SK-N-SH treated with all-trans-retinoic acid at 6 μM for 48 hours (cell line): ENCODE measurements around the gene YPEL4.

Experiments used
- ATAC-seq: fragments of 200-7000 bp; cut with Tn5 transposase; 3 replicates; pipeline ENCODE4 v1.9.1; 2020; ENCODE audit warnings: mild to moderate bottlenecking, moderate library complexity
- ARNTL ChIP-seq: fragments of 450-650 bp; formaldehyde crosslinking; IDR thresholded peaks from 2 replicates; pipeline ENCODE4 v1.5.0; 2020; ENCODE audit warnings: low read depth, mild to moderate bottlenecking, moderate library complexity, borderline replicate concordance
- BACH2 ChIP-seq: fragments of 250-450 bp; sonication (Bioruptor Pico); IDR thresholded peaks from 2 replicates; pipeline ENCODE4 v1.9.0; 2021; ENCODE audit warnings: mild to moderate bottlenecking, borderline replicate concordance
- CSDC2 ChIP-seq: fragments of 250-450 bp; sonication (Bioruptor Pico); IDR thresholded peaks from 2 replicates; pipeline ENCODE4 v1.5.0; 2020; ENCODE audit warnings: mild to moderate bottlenecking, moderate library complexity
- CSRNP3 ChIP-seq: fragments of 250-450 bp; sonication (Bioruptor Pico); IDR thresholded peaks from 2 replicates; pipeline ENCODE4 v1.5.1; 2021; ENCODE audit warnings: mild to moderate bottlenecking, moderate library complexity
- ESRRG ChIP-seq: fragments of 250-450 bp; sonication (Bioruptor Pico); IDR thresholded peaks from 2 replicates; pipeline ENCODE4 v1.6.1; 2021; ENCODE audit warnings: mild to moderate bottlenecking
- GLIS3 ChIP-seq: fragments of 250-450 bp; sonication (Bioruptor Pico); IDR thresholded peaks from 2 replicates; pipeline ENCODE4 v1.5.0; 2020; ENCODE audit warnings: mild to moderate bottlenecking, moderate library complexity
- ISL1 ChIP-seq: fragments of 250-450 bp; sonication (Bioruptor Pico); IDR thresholded peaks from 2 replicates; pipeline ENCODE4 v2.1.2; 2022; ENCODE audit warnings: mild to moderate bottlenecking, moderate library complexity
- OSR1 ChIP-seq: fragments of 250-450 bp; sonication (Bioruptor Pico); IDR thresholded peaks from 2 replicates; pipeline ENCODE4 v1.8.0; 2022; ENCODE audit warnings: moderate library complexity, mild to moderate bottlenecking, inconsistent platforms
- PATZ1 ChIP-seq: fragments of 250-450 bp; sonication (Bioruptor Pico); IDR thresholded peaks from 2 replicates; pipeline ENCODE4 v1.8.0; 2020; ENCODE audit warnings: mild to moderate bottlenecking, moderate library complexity, borderline replicate concordance
- POU6F1 ChIP-seq: fragments of 250-450 bp; sonication (Bioruptor Pico); IDR thresholded peaks from 2 replicates; pipeline ENCODE4 v1.8.0; 2021; ENCODE audit warnings: low read depth, mild to moderate bottlenecking, moderate library complexity, borderline replicate concordance
- PPARA ChIP-seq: fragments of 250-450 bp; sonication (Bioruptor Pico); IDR thresholded peaks from 2 replicates; pipeline ENCODE4 v1.5.0; 2020; ENCODE audit warnings: mild to moderate bottlenecking, borderline replicate concordance
- RARB ChIP-seq: fragments of 250-450 bp; sonication (Bioruptor Pico); IDR thresholded peaks from 2 replicates; pipeline ENCODE4 v1.8.0; 2021; ENCODE audit warnings: mild to moderate bottlenecking, moderate library complexity
- SNAI2 ChIP-seq: fragments of 250-450 bp; sonication (Bioruptor Pico); IDR thresholded peaks from 2 replicates; pipeline ENCODE4 v1.5.0; 2020; ENCODE audit warnings: mild to moderate bottlenecking, moderate library complexity
- TCF4 ChIP-seq: fragments of 250-450 bp; sonication (Bioruptor Pico); IDR thresholded peaks from 2 replicates; pipeline ENCODE4 v1.8.0; 2021; ENCODE audit warnings: mild to moderate bottlenecking, moderate library complexity, borderline replicate concordance
- TOX ChIP-seq: fragments of 250-450 bp; sonication (Bioruptor Pico); IDR thresholded peaks from 2 replicates; pipeline ENCODE4 v1.8.0; 2021; ENCODE audit warnings: mild to moderate bottlenecking, moderate library complexity, borderline replicate concordance
- TSHZ2 ChIP-seq: fragments of 250-450 bp; sonication (Bioruptor Pico); IDR thresholded peaks from 2 replicates; pipeline ENCODE4 v1.5.0; 2020; ENCODE audit warnings: mild to moderate bottlenecking, moderate library complexity
- ZFP3 ChIP-seq: fragments of 250-450 bp; sonication (Bioruptor Pico); IDR thresholded peaks from 2 replicates; pipeline ENCODE4 v1.5.0; 2020; ENCODE audit warnings: mild to moderate bottlenecking, moderate library complexity
- ZFP30 ChIP-seq: fragments of 450-650 bp; formaldehyde crosslinking; IDR thresholded peaks from 2 replicates; pipeline ENCODE4 v1.5.0; 2022; ENCODE audit warnings: mild to moderate bottlenecking, moderate library complexity
- ZNF565 ChIP-seq: fragments of 450-650 bp; formaldehyde crosslinking; conservative IDR thresholded peaks from 2 replicates; pipeline ENCODE4 v1.5.0; 2020; ENCODE audit warnings: low read depth, mild to moderate bottlenecking, moderate library complexity
- ZNF70 ChIP-seq: fragments of 450-650 bp; formaldehyde crosslinking; IDR thresholded peaks from 2 replicates; pipeline ENCODE4 v1.5.0; 2020; ENCODE audit warnings: mild to moderate bottlenecking, moderate library complexity

The YPEL4 gene

GRCh38 chr11:57644748-57645688, 4.7 kb downstream of the YPEL4 start (continued):
- TF ChIP-seq POU6F1: no peak
- no peak for TF ChIP-seq BACH2 (CRISPR knock-in tag)
- TF ChIP-seq, all 23 proteins: peak for 0

- ATAC-seq: no peak
- TF ChIP-seq GLIS3 (CRISPR knock-in tag): no peak
- TF ChIP-seq ESRRG (CRISPR knock-in tag): no peak
- TF ChIP-seq ZNF70 (CRISPR knock-in tag): no peak
- TF ChIP-seq POU6F1: no peak
- TF ChIP-seq ZFP3 (CRISPR knock-in tag): no peak
- TF ChIP-seq ZNF565: no peak
- TF ChIP-seq PPARA: no peak
- TF ChIP-seq PATZ1 (CRISPR knock-in tag): no peak
- no peak for TF ChIP-seq BACH2 (CRISPR knock-in tag)
- TF ChIP-seq CSRNP3: no peak
- no peak for TF ChIP-seq TOX (CRISPR knock-in tag)
- TF ChIP-seq ARNTL (CRISPR knock-in tag): no peak
- no peak for TF ChIP-seq ISL1 (CRISPR knock-in tag)
- TF ChIP-seq RARB: no peak
- TF ChIP-seq ZFP30 (CRISPR knock-in tag): no peak
- no peak for TF ChIP-seq OSR1 (CRISPR knock-in tag)
- TF ChIP-seq, all 23 proteins: peak for 0
Measured at GRCh38 chr11:57643802-57644201, 5.9 kb downstream of the YPEL4 start.

- no peak for TF ChIP-seq TCF4 (CRISPR knock-in tag)
- no peak for TF ChIP-seq ZNF565
- TF ChIP-seq TSHZ2 (CRISPR knock-in tag): no peak
- TF ChIP-seq SNAI2 (CRISPR knock-in tag): no peak
- TF ChIP-seq CSRNP3: no peak
- no peak for TF ChIP-seq ARNTL (CRISPR knock-in tag)
- TF ChIP-seq ZNF70 (CRISPR knock-in tag): no peak
- TF ChIP-seq CSDC2 (CRISPR knock-in tag): no peak
- no peak for TF ChIP-seq RARB
- ATAC-seq: peak; percentile 9; the same call in 1 of the 3 replicates
Measured at GRCh38 chr11:57641011-57641807, 8.5 kb downstream of the YPEL4 start.
